Measurements from ENCODE around the gene SPART. TPM values are rescaled to one million over a fixed set of nuclear protein-coding genes. Genes with fewer than 3 reads are reported as not detected.

Gene SPART
- 4.8 and 8.4 TPM in 2 replicates for polyA plus RNA-seq (2012; rRNA removed)
- 7.6 TPM in 2 replicates for polyA plus RNA-seq (2012; cell fraction: cytosol; rRNA removed)
- polyA plus RNA-seq (2012; cell fraction: nucleus; rRNA removed), result 2.0 and 8.8 TPM in 2 replicates

GRCh38 chr13:36346222-36347083, at the start of gene SPART:
Gene SPART, minus strand, starts transcription at chr13:36346394. Its CDS starts 10,564 bp downstream, at chr13:36335830.
- DNase-seq, result peak; percentile 80
- TF ChIP-seq SMC3 (IDR thresholded peaks at IDR 0.05; ENCODE audit: low read depth, low read length) (peak; percentile 75), MXI1 (IDR thresholded peaks at IDR 0.05; ENCODE audit: low read depth, low read length) (no peak; the same call in 1 of the 2 replicates), FOSL2 (IDR thresholded peaks at IDR 0.05; ENCODE audit: borderline replicate concordance, low read depth) (no peak), ELF1 (IDR thresholded peaks at IDR 0.05) (no peak), YY1 (IDR thresholded peaks at IDR 0.05; ENCODE audit: low read depth) (no peak), REST (IDR thresholded peaks at IDR 0.05; ENCODE audit: low read depth, low read length) (no peak), SIN3A (IDR thresholded peaks at IDR 0.05; ENCODE audit: borderline replicate concordance, low read depth, low read length) (no peak), USF2 (IDR thresholded peaks at IDR 0.05; ENCODE audit: borderline replicate concordance, low read depth, low read length) (0 out of 2 replicates have a peak, but pooled peaks have one; percentile 49), POLR2AphosphoS5 (IDR thresholded peaks at IDR 0.05; ENCODE audit: low read depth, low read length) (no peak), RCOR1 (IDR thresholded peaks at IDR 0.05; ENCODE audit: low read length) (no peak; the same call in 1 of the 2 replicates), MAX (IDR thresholded peaks at IDR 0.05; ENCODE audit: low read depth) (peak; percentile 81; the same call in 1 of the 2 replicates), NRF1 (IDR thresholded peaks at IDR 0.05; ENCODE audit: low read depth, low read length) (peak; percentile 50), EZH2phosphoT487 (IDR thresholded peaks at IDR 0.05; ENCODE audit: borderline replicate concordance, low read depth) (no peak), USF1 (IDR thresholded peaks at IDR 0.05; ENCODE audit: borderline replicate concordance, low read depth) (peak; percentile 89), CHD2 (IDR thresholded peaks at IDR 0.05; ENCODE audit: low read length, partially characterized antibody) (peak; percentile 47), TEAD4 (IDR thresholded peaks at IDR 0.05; ENCODE audit: borderline replicate concordance, insufficient read depth) (no peak), CTCF (IDR thresholded peaks at IDR 0.05) (peak; percentile 97), MEF2A (IDR thresholded peaks at IDR 0.05; ENCODE audit: borderline replicate concordance, low read depth) (no peak), TCF12 (IDR thresholded peaks at IDR 0.05) (no peak), RAD21 (IDR thresholded peaks at IDR 0.05; ENCODE audit: low read length) (peak; percentile 80), GATA2 (CRISPR knock-in tag; IDR thresholded peaks at IDR 0.05) (no peak)
- H3K79me2 ChIP-seq (ENCODE audit: insufficient read depth), result 0 out of 2 replicates have a peak, but pooled peaks cover 3% of the 10 kb centered on the region
- no peaks in the 10 kb centered on the region for H4K20me1 ChIP-seq (ENCODE audit: insufficient read depth)
- H3K4me1 ChIP-seq (ENCODE audit: control insufficient read depth in 1 of 2, insufficient read depth in 2 of 2, low read depth in 1 of 2, low read length in 1 of 2), result no peaks in the 10 kb centered on the region; a peak in 3 of 4 replicates
- H2AFZ ChIP-seq (ENCODE audit: low read depth), result peak within 1 kb of the TSS; percentile 99
- peaks cover 4% of the 10 kb centered on the region for H3F3A ChIP-seq (replicated peaks; ENCODE audit: insufficient read depth)
- ChIA-PET CTCF (interaction anchor here (0.6 to 3.2 kb wide), 50 partner anchors 9 to 1017 kb away, joined by 3 to 24 read pairs (median 3); no protein-coding TSS in a partner anchor), POLR2A (no interaction called here)
- H3K27me3 ChIP-seq (ENCODE audit: insufficient read depth), result no peaks in the 10 kb centered on the region
- no peaks in the 10 kb centered on the region for H3K9me2 ChIP-seq
- H3K36me3 ChIP-seq (replicated peaks in 1 of 2; ENCODE audit: control insufficient read depth in 1 of 2, insufficient read depth in 2 of 2, low read length in 1 of 2), result no peaks in the 10 kb centered on the region
- H3K4me3 ChIP-seq (ENCODE audit: low read depth in 2 of 2, low read length in 1 of 2), result peak within 1 kb of the TSS; percentile 88 to 92
- H3K4me2 ChIP-seq, result peak within 1 kb of the TSS; percentile 95
- WGBS (ENCODE audit: low lambda C conversion rate), result 2% methylated on average over 20 of the region's 86 CpGs
- H3K9me3 ChIP-seq, result no peaks in the 10 kb centered on the region
- H3K9ac ChIP-seq, result peak within 1 kb of the TSS; percentile 90
- H3K27ac ChIP-seq (ENCODE audit: low read depth in 2 of 2, low read length in 1 of 2), result peak within 1 kb of the TSS; percentile 64 to 66

Measured in SK-N-SH (cell line).